NCI-H2107 treated with DMSO at 0.1 percent for 48 hours (cell line): ENCODE results near the gene CIB4.
"Not testable (repeated sequence)": the region's sequence is repeated elsewhere in the genome, so short reads cannot be mapped to it uniquely, and the experiment has no call there.

Source experiments
- DNase-seq: peaks from one replicate; lab custom pipeline; 2025; ENCODE audit not compliant: unreplicated experiment; lab: John Stamatoyannopoulos, UW

CIB4 gene

DNA sequence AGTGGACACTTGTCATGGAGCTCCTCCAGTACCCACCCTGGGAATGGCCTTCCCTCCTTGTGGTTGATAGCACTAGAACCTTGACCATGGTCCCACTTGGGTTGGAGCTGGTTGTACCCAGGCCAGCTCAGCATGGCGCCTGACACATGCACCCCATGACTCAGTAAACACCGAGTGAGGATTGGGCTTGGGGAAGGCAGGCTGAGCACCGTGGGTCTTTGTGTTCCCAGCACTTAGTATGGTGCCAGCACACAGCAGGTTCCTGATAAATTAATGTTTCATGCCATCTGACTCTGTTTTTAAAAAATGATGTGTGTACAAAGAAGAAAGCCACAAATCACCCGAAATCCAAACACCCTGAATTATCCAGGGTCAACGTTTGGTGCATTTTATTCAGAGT, 69.8 kb downstream of the CIB4 start:
- no peak for DNase-seq

DNA sequence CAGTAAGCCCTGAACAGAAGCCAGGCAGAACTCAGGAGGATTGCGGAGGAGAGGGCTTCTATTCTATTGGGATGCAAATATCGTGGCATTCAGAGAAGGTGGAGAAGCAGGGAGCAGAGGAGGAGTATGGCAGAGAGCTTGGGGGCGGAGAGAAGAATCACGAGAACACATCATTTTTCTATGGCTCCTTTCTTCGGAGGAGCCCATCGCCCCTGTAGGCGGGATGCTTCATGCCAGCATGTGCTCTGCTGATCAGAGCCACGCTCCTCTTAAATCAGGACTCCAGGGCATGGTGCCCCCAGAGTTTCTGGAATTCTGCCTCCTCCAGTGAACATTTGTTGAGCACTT, 71.1 kb downstream of the CIB4 start:
- DNase-seq: no peak

DNA sequence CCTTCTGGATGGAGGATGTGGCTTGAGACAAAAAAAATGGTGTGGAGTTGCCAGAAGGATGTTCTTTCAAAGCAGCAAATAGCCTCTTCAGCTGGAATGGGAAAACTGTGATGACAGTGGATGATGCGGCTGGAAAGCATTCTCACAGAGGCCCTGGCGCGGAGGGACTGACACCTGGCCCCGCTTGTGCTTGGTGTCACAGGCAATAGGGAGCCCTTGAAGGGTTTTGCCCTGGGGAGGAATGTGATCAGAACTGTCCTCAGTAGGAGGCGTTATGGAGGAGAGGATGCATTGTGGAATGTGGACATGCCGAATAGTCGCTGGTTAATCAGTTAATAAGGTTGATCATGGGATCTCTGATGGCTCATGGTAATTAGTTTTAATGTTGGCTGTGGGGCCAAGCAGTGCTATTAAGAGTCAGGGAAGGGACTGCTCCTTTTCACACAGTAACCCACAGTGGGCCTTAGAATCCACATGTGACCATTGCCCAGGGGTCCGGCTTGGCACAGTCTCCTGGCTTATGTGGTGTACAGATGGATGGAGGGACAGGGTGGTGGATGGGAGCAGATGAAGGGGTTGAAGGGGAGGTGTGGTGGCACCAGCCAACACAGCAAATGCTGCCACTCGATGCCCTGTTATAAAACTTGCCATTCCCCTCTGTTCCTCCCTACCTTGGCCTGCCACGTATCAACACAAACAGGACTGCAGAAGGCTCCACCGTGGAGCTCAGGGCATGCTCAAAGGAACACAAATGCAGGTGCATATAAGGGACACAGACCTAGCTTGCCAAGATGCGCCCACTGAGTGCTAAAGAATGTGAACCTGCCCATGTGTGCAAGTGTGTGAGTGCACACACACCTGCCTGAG, 71.7 kb downstream of the CIB4 start:
- DNase-seq: no peak

DNA sequence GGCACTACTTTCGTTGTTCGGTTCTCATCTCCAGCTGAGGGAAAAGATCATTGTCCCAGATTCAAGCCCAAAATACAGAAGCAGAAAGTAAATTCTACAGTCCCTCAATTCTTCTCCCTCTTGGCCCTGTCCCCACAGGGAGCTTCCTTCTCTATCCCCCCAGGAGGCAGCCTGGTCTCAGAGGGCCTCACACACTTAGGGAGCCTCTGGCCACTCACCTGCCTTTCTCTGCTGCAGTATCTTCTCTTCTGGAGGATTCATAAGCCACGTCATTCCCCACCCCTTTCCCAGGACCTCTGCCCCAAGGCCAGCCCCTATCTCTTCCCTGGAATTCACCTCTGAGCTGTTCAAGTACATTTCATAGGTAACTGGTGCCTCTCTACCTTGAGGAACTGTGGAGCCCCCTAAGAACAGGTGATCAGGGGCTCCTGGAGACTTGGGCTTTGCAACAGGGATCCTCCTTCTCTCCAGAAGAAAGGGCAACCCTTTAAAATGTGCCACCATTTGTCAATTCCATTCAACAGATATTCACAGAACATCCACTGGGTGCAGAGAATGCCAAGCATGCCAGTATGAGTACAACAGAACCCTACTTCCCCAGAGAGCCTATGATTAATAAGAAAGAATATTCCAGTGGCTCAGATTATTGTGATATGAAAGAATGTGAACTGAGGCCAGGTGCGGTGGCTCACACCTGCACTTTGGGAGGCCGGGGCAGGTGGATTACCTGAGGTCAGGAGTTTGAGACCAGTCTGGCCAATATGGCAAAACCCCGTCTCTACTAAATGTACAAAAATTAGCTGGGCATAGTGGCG, 72.9 kb downstream of the CIB4 start:
- DNase-seq: no peak

DNA sequence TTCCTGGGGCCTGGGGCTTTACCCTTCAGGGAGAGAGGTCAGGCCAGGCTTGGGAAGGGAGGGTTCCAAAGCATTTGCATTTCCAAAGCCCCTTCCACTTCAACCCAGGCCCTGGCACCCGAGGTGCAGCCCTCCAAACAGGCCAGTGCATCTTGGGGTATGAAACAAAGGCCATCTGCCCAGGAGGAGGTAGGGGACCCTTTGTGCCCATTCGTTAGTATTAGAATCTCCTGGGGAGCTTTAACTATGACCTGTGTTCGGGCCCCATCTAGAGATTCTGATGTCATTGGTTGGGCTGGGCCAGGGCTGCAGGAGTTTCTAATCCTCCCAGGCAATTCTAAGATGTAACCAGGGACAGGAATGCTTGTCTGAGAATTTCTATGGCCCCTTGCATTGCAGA, 73.6 kb downstream of the CIB4 start:
- no peak for DNase-seq

DNA sequence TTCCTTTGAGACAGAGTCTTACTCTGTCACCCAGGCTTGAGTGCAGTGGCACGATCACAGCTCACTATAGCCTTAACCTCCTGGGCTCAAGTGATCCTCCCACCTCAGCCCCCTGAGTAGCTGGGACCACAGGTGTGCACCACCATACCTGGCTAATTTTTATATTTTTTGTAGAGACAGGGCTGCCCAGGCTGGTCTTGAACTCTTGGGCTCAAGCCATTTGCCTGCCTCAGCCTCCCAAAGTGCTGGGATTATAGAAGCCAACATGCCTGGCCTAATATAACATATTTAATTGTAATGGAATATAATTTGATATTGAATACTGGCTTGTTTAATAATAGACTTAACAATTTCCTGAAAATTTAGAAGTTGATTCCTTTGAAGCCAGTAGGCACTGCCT, 74.4 kb downstream of the CIB4 start:
- not testable (repeated sequence) for DNase-seq

DNA sequence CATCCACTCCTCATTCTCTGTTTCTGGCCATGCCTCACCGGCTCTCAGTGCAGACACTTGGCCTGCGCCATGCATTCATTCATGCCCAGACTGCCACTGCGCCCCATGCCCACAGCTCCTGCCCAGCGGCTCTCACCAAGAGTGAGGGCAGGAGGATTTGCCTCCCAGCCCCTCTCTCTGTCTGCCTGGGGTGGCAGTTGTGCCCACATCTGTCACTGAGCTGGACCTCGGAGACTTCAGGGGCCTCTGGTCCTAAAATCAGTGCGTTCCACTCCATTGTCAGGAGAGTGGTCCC, 75.1 kb downstream of the CIB4 start:
- DNase-seq: no peak

DNA sequence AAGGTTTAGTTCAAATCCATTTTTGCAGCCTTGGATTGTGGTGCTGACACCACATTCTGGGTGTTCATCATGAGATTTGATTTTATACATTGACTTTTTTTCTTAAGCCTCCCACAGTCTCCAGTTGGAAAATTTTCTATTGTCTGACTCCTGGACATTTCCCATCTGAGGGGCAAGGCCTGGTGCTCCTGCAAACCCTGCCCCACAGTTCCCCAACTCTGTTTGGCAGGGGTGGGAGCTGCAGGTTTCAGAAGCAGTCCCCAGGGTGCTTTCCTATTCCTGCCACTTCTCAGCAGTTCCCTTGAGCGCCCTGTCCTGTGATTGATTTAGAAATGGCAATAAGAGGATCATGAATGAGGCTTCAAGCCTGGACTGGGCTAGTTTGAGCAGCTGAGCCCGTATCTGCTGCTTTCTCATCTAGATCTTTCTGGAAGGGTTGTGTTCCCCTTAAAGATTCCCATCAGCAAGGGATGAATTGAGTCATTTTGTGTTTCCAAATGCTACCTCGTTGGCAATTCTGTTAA, 77.0 kb downstream of the CIB4 start:
- DNase-seq: no peak

DNA sequence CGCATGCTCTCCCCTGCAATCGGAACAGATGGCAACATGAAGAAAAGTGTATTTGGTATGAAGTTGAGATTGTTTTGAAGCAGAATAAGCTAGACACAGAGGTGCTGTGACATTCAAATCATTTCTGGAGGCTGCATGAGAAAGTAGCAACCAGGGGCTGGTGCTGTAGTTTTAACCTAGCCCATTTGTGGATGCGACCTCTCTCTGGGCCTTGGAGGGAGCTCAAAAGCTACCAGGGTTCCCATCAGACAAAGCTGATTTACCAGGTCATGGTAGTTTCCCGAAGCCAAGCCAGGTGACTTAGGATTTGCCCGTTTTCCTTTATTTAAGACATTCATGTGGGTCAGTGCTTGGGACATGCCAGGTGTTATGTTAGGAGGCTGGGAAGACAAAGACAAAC, 77.5 kb downstream of the CIB4 start:
- no peak for DNase-seq

DNA sequence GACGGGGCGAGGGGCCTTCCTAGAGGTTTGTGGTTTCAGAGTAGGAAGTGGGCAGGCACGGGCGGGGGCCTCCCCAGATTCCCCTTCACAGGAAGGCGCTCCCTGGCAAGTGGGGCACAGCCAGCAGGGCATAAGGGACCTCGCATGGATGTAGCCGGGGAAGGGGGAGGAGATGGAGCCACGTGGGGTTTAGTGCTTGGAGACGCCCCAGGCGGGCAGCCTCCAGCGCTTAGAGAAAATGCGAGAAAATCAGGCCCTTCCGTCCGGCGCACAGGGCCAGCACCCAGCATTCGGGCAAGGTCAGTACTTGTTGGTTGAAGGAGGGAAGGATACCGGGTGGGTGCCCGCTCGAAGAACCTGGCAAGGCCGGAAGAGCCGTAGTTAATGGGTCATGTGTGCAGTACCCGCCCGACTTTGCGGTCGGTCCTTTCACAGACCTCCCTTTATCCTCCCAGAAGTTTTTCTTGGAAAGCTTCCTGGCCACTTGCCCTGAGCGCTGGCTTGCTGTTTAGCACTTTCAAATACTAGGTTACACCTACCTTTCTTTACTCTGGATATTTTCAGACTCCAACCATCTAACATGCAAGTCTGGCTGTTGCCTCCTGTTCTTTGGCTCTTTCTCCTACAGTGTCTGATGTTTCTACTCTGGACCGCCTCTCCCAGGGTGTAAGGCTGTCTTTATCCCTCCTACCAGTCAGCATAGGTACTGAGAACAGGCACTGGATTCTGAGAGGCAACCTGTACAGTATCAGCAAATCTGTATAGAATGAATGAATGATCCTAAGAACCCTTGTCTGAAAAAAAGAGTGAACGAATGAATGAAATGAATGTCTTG, 78.1 kb downstream of the CIB4 start:
- DNase-seq: peak; percentile 47

DNA sequence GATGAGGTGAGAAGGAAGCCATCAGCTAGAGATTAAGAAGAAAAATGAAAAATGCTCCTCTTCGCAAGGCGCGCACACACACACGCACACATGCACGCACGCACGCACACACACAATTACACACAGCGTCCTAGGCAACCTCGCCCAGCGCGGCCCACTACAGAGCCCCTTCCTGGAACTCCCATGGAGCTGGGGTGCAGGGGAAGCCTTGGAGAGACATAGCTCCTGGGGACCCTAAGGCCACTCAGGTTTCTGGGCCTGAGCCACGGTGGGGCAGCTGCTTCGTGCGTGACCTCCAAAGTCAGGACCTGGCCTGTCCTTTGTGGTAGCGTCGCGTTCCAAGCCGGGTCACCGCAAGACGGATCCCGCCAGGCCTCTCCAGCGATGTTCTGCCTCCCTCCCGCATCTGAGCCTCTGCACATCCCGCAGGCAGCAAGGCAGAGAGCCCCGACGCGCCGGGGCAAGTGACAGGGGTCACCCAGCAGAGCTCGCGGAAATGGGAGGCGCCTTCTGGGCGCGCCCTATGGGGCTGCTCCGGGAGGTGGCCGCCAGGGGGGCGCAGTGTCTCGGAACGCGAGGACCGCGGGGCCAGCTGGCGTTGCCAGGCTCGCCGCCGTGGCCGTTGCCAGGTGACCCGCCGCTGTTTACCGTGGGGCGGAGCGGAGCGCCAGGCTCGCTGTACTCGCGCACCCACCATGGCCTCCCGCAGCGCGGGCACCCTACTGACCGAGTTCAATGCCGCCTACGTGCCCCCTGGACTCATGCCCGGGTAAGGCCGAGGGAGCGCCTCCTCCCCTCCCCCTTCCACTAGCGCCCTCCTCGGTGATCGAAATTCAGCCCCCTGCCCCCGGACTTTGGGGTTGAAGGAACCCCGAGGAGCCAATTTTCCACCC, 79.0 kb downstream of the CIB4 start:
- DNase-seq: peak; percentile 52

DNA sequence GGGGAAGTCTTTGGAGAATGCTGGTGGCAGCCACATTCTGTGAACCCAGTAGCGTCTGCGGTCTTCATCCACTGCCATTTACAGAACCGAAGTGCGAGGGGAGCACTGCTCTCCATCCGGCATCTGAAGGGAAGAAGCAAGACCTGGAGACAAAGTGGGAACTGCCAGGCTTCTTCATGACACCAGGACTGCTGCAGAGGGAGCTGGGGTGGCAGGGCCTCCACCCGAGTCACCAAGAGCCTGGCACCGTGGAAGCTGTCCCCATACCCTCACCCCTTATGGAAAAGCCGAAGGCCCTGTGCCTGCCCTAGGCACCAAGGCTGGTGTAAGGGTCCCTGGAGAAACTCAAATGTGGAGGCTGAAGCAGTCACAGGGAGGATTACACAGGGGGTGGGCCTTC, 79.8 kb downstream of the CIB4 start:
- no peak for DNase-seq

DNA sequence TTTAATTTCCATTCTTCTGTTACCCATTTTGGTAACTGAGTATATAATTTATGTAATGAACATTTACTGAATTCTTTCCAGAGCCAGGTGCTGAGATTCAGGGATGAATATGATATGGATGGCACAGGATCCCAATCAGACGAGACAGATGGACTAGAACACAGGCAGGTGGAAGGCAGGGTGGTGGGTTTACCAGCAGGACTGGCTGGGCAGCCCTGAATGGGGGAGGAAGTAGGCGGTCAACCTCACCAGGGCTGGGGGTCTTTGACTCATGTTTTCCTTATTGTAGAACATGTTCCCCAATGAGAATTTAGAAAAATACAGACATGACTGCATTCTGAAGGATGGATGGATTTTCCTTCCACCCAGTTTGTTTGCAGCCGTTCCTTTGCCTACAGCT, 80.3 kb downstream of the CIB4 start:
- no peak for DNase-seq

DNA sequence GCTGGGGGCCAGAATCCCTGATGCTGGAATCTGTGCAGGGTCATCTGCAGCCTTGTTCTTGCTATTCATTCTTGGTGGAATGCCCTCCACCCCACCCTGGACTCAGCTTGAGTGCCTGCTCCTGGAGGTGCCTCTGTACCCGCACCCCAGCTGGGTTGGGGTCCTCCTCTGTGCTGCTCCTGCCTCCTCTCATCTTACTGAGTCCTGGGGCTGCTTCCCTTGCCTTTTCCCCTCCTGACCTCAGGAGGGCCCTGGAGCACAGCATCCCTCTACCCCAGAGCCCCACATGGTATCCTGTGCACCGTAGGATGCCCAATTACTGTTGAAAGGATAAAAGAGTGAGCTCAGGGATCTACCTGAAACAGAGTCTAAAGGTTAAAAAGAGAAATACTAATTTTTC, 81.6 kb downstream of the CIB4 start:
- peak; percentile 4 for DNase-seq

DNA sequence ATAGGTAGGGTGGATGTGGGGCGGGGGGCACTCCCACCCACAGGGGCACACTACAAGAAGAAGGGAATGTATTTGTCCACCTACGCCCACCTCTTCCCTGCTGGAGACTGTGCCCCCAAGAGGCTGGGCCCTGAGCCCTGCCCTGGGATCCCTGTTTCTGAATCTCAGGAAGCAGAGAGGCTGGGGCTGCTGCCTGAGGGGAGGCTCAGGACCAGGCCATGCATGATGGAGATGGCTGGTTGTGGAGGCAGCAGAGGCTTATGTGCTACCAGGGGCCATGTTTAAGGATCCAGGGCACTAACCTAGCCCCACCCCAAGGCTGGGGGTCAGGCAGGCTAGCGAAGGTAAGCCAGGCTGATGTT, 82.1 kb downstream of the CIB4 start:
- DNase-seq: no peak

DNA sequence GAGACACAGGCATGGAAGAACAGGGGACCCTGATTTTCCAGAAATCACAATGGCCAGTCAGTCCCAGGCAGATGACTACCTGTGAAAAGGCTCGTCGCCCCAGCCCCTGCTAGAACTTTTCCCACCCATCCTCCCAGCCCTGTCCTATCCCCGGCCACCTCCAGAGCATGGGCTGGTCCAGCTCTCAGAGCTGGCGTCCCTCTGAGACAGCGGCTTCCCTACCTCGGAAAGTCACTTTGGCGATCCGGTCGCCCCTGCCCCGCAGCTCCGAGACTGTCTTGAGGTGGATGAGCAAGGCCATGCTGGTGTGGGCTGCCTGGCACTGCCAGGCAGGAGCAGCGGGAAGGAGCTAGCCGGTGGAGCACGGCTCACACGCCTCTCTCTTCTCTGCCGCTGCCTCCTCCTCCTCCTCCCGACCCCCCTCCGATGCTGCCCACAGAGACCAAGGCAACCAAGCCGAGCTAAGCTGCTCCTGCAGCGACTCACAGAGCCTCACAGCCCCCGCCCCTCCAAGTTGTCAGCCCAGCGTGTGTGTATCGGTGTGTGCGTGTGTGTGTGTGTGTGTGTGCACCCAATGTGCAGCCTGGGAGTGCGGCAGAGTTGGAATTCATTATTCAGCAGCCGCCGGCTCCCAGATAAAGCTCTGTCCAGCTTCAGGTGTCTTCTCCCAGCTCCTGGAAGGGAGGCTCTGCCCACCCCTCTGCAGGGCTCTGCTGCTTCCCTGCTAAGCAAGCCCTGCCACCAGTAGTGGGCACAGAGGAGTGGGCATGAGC, 82.7 kb downstream of the CIB4 start:
- no peak for DNase-seq

DNA sequence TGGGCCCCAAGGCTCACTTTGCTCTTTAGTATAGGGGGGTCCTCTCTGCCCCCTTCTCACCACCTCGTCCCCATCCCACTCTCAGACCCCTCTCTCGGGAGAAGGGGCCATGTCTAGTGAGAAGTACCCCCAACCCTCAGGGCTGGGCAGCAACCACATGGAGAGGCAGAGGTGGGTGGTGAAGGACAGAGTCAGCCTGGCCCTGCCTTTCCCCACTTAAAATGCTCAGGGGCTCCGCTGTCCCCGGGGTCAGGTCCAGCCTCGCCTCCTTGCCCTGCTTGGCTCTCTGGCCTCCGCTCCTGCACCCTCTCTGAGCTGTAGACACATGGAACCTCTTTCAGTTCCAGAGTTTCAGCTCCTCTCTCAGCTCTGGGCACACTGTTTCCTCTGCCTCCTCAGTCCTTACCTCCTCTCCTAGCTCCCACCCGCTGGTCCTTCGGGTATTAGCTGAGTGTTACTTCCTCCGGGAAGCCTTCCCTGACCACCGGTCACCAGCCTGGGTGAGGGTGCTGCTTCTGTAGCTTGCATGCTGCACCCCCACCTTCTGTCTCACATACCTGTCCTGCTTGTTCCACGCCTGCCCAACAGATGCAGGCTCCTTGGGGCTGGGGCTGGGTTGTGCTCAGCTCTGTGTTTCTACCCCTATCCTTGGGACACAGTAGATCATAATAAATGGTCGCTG, 83.8 kb downstream of the CIB4 start:
- DNase-seq: no peak

DNA sequence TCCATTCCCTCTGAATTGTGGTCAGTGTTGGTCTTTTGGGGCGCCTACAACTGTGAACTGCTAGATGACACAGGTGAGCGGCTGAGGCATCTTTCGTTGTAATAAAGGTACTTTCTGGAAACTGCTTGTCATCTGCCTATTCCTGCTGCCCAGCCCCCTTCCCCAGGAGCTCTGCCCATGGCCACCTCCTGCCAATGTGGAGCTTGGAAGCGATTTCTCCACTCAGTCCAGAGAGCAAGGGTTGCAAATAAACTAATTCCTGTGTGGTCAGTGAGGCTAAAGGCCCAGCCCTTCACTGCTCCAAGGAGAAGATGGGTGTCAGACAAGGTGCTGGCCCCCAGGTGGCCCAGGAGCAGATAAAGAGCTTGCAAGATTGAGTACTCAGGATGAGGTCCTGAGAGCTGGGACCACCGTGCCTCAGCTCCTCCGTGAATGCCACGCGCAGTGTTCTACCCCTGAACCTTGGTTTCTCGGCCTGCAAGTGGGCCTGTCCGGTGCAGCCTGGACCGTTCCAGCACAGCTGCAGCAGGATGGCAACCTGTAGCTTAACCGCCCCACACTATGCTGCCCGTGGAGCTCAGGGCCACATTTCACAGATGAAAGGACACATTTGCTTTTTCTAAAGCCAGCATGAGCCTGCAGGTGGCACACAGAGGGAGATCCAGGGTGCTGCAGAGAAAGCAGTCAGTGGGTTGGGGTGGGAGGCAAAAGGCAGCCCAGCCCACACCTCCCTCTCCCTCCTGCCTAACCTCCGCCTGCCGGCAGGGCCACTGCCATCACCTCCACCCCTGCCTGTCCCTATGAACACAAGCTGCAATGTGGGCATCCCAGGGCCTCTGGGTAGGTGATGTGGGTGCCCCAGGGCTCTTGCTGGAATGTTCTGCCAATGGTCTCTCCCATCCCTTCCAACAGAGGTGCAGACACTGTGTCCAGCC, 84.6 kb downstream of the CIB4 start:
- DNase-seq: no peak
